ENCODE results near the gene ZNF593OS. TPM values are rescaled to one million over a fixed set of nuclear protein-coding genes. Genes with fewer than 3 reads are reported as not detected.

ZNF593OS gene
- total RNA-seq, 1 donor from 2014 or later: not detected

- DNase-seq (ENCODE audit: low read depth): no peak
- no peak overlapping the region for H3K4me3 ChIP-seq (ENCODE audit: low read depth, low read length)
Measured at GRCh38 chr1:26127235-26128163, 44.1 kb downstream of the ZNF593OS start.

GRCh38 chr1:26126321-26127084 lies 45.1 kb downstream of the ZNF593OS start:
- H3K4me3 ChIP-seq (ENCODE audit: low read depth, low read length): no peak overlapping the region
- no peak for DNase-seq (ENCODE audit: low read depth)
- TF ChIP-seq, protein P1, sequence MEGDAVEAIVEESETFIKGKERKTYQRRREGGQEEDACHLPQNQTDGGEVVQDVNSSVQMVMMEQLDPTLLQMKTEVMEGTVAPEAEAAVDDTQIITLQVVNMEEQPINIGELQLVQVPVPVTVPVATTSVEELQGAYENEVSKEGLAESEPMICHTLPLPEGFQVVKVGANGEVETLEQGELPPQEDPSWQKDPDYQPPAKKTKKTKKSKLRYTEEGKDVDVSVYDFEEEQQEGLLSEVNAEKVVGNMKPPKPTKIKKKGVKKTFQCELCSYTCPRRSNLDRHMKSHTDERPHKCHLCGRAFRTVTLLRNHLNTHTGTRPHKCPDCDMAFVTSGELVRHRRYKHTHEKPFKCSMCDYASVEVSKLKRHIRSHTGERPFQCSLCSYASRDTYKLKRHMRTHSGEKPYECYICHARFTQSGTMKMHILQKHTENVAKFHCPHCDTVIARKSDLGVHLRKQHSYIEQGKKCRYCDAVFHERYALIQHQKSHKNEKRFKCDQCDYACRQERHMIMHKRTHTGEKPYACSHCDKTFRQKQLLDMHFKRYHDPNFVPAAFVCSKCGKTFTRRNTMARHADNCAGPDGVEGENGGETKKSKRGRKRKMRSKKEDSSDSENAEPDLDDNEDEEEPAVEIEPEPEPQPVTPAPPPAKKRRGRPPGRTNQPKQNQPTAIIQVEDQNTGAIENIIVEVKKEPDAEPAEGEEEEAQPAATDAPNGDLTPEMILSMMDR (conservative IDR thresholded peaks at IDR 0.05; ENCODE audit: low read depth, low read length): no peak

More at GRCh38 chr1:26127235-26128163, 44.1 kb downstream of the ZNF593OS start:
- TF ChIP-seq, protein P1 (conservative IDR thresholded peaks at IDR 0.05; ENCODE audit: low read depth, low read length): no peak

- no peak for DNase-seq (ENCODE audit: low read depth)
- TF ChIP-seq, protein P1 (conservative IDR thresholded peaks at IDR 0.05; ENCODE audit: low read depth, low read length): no peak
- H3K4me3 ChIP-seq (ENCODE audit: low read depth, low read length): no peak overlapping the region
Measured at GRCh38 chr1:26125946-26126320, 45.7 kb downstream of the ZNF593OS start.

DNA sequence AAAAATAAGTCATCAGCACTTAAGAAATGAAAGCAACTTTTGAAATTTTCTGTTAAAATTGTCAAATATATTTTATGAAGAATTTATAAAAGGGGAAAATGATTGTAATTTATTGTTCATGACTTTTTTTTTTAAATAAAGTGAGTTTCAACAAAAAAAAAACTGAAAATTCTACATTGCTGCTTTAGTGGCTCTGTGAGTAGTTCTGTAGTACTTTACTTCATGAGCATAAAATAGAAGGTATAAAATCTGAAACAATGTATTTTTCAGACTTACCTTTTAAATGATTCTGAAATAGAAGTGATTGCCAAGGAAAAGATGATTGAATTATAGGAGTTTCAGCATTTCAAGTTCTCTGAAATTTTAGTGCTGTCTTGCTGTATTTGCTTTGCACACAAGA lies 46.2 kb downstream of the ZNF593OS start:
- TF ChIP-seq, protein P1 (conservative IDR thresholded peaks at IDR 0.05; ENCODE audit: low read depth, low read length): no peak
- no peak overlapping the region for H3K4me3 ChIP-seq (ENCODE audit: low read depth, low read length)
- no peak for DNase-seq (ENCODE audit: low read depth)

- no peak for DNase-seq (ENCODE audit: low read depth)
- TF ChIP-seq, protein P1 (conservative IDR thresholded peaks at IDR 0.05; ENCODE audit: low read depth, low read length): no peak
- H3K4me3 ChIP-seq (ENCODE audit: low read depth, low read length): no peak overlapping the region
Measured at GRCh38 chr1:26124418-26125331, 47.0 kb downstream of the ZNF593OS start.
